Heart left ventricle (tissue), 13 donors: ENCODE data around the gene PYCARD.

Source experiments
- CTCF ChIP-seq, 12 donors: fragments of 200-600 bp; sonication (generic) in 4 of 12; IDR thresholded peaks; one replicate each; pipeline versions ENCODE4 v1.5.0 to v1.8.0; 2018 to 2022; ENCODE audit warnings: antibody characterized with exemption in 12 of 12, mild to moderate bottlenecking in 5 of 12
- POLR2A ChIP-seq, 2 donors: fragments of 450-650 bp; IDR thresholded peaks; one replicate each; pipeline ENCODE4 v1.6.1; 2017; ENCODE audit warnings: antibody characterized with exemption in 2 of 2, mild to moderate bottlenecking in 2 of 2, moderate library complexity in 2 of 2
- donor health status: ischemic (EF 13 %, LVEDD 7.1; RV severe dilation, severe dysfunction).
- donor health status: DM: no; HTN: yes; CAD: no.
- donor health status: DM: no; HTN: no; CAD: no.
- donor health status: ischemic (EF 25% LVEDD 6.9; RV normal size, moderate dysfunction).
- donor health status: ischemic (EF 25% LVEDD 5.7; RV mildly dilated, moderate dysfunction).
- donor health status: ischemic (EF 35%, LVEDD 5.7; RV mildly dilated, moderate dysfunction).
- donor health status: nonischemic (EF 11% LVEDD 7.7; RV severe dilation, severe dysfunction).
- donor health status: DM: yes; HTN: yes; CAD: no.
- donor health status: PGD.
- donor health status: ischemic (EF 29% LVEDD 5.4; RV normal size, mild dysfunction).
- donor health status: nonischemic (EF 23%, LVEDD 6.1; RV moderate dilation, normal function).

GRCh38 chr16:31238041-31238440 is 35.5 kb upstream of the PYCARD start:
- TF ChIP-seq CTCF (IDR thresholded peaks at IDR 0.05): no peak
- TF ChIP-seq POLR2A (IDR thresholded peaks at IDR 0.05): no peak
